ENCODE data around the gene PLXNA4. TPM values are rescaled to one million over a fixed set of nuclear protein-coding genes. Genes with fewer than 3 reads are reported as not detected.
"Not testable (repeated sequence)": the region's sequence is repeated elsewhere in the genome, so short reads cannot be mapped to it uniquely, and the experiment has no call there.

Gene PLXNA4
- total and polyA plus RNA-seq, 12 donors, result 0.83 to 17.0 (median 11.5) TPM

GRCh38 chr7:132601783-132602182 lies 25.5 kb upstream of the PLXNA4 start:
- intact Hi-C loops (cut with DNase I), result no loop called here
- no peak for DNase-seq
- Histone ChIP-seq H3K36me3 (no peaks in the 10 kb centered on the region), H3K4me1 (no peaks in the 10 kb centered on the region), H3K27ac (no peak overlapping the region), H3K9me3 (no peaks in the 10 kb centered on the region), H3K27me3 (no peaks in the 10 kb centered on the region), H3K4me3 (no peak overlapping the region)
- TF ChIP-seq, protein P1, sequence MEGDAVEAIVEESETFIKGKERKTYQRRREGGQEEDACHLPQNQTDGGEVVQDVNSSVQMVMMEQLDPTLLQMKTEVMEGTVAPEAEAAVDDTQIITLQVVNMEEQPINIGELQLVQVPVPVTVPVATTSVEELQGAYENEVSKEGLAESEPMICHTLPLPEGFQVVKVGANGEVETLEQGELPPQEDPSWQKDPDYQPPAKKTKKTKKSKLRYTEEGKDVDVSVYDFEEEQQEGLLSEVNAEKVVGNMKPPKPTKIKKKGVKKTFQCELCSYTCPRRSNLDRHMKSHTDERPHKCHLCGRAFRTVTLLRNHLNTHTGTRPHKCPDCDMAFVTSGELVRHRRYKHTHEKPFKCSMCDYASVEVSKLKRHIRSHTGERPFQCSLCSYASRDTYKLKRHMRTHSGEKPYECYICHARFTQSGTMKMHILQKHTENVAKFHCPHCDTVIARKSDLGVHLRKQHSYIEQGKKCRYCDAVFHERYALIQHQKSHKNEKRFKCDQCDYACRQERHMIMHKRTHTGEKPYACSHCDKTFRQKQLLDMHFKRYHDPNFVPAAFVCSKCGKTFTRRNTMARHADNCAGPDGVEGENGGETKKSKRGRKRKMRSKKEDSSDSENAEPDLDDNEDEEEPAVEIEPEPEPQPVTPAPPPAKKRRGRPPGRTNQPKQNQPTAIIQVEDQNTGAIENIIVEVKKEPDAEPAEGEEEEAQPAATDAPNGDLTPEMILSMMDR (IDR thresholded peaks at IDR 0.05), result no peak
- 77 to 79% methylated on average over 1 of the region's 1 CpG for WGBS, 2 donors
- no peak for ATAC-seq

GRCh38 chr7:132596588-132596987 lies 20.3 kb upstream of the PLXNA4 start:
- H3K9me3 ChIP-seq, result no peaks in the 10 kb centered on the region

DNA sequence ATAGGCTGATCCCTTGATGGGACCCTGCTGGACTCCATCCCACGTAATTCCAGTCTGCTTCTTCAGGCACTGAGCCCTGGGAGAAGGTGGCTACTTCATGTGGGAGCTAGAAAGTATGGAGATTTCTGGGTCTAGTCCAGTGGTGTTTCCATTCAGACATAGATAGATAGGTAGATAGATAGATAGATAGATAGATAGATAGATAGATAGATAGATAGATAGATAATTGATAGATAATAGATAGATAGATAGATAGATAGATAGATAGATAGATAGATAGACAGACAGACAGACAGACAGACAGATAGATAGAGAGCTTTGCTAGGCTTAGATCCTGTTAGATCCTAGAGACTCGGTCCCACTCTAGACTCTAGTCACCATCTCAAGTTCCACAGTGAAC lies 18.5 kb upstream of the PLXNA4 start:
- H3K27me3 ChIP-seq, result peaks cover 0 to 26% (median 5%) of the 10 kb centered on the region in 7 donors
- DNase-seq; H3K4me1 ChIP-seq; H3K36me3 ChIP-seq; intact Hi-C loops (cut with DNase I); ATAC-seq; H3K9me3 ChIP-seq; H3K4me3 ChIP-seq; H3K27ac ChIP-seq: not testable (repeated sequence)
- 82 to 84% methylated on average over 2 of the region's 2 CpGs for WGBS, 2 donors

More at GRCh38 chr7:132596588-132596987, 20.3 kb upstream of the PLXNA4 start:
- ATAC-seq (no peak), DNase-seq (no peak)
- Histone ChIP-seq H3K4me1 (no peaks in the 10 kb centered on the region), H3K27ac (no peak overlapping the region), H3K4me3 (no peak overlapping the region), H3K36me3 (no peaks in the 10 kb centered on the region), H3K27me3 (peaks cover 0 to 26% (median 5%) of the 10 kb centered on the region in 7 donors)
- 92 to 93% methylated on average over 1 of the region's 1 CpG for WGBS, 2 donors
- TF ChIP-seq, protein P1 (IDR thresholded peaks at IDR 0.05), result no peak
- intact Hi-C loops (cut with DNase I), result no loop called here

GRCh38 chr7:132592936-132593335 lies 16.7 kb upstream of the PLXNA4 start:
- intact Hi-C loops (cut with DNase I), result no loop called here
- DNase-seq (no peak), ATAC-seq (no peak)
- no peak overlapping the region for H3K27ac ChIP-seq
- no peaks in the 10 kb centered on the region for H3K36me3 ChIP-seq
- TF ChIP-seq, protein P1 (IDR thresholded peaks at IDR 0.05), result no peak
- H3K9me3 ChIP-seq, result no peaks in the 10 kb centered on the region
- H3K4me1 ChIP-seq, result no peaks in the 10 kb centered on the region
- peaks cover 0 to 26% (median 5%) of the 10 kb centered on the region in 7 donors for H3K27me3 ChIP-seq
- 40 to 42% methylated on average over 6 of the region's 6 CpGs for WGBS, 2 donors
- H3K4me3 ChIP-seq, result no peak overlapping the region

- Histone ChIP-seq H3K27me3 (peaks cover 0 to 26% (median 5%) of the 10 kb centered on the region in 7 donors), H3K4me3 (no peak overlapping the region), H3K27ac (no peak overlapping the region), H3K36me3 (no peaks in the 10 kb centered on the region), H3K9me3 (no peaks in the 10 kb centered on the region), H3K4me1 (no peaks in the 10 kb centered on the region)
- no peak for ATAC-seq
- TF ChIP-seq, protein P1 (IDR thresholded peaks at IDR 0.05), result no peak
- WGBS, 2 donors, result 72 to 73% methylated on average over 12 of the region's 12 CpGs
- DNase-seq, result no peak
- intact Hi-C loops (cut with DNase I), result no loop called here
These were observed 16.1 kb upstream of the PLXNA4 start for GRCh38 chr7:132592231-132592920.

All from heart right ventricle (tissue), 16 donors.